HepG2 (cell line): ENCODE measurements around the gene COA5. TPM values are rescaled to one million over a fixed set of nuclear protein-coding genes. Genes with fewer than 3 reads are reported as not detected.

ENCODE experiments used
- AFF4 ChIP-seq: sonication (generic); formaldehyde crosslinking; IDR thresholded peaks from 2 replicates; pipeline ENCODE4 v1.4.0; 2020; ENCODE audit warnings: missing genetic modification reagents
- BHLHE40 ChIP-seq: IDR thresholded peaks from 2 replicates; pipeline ENCODE4 v1.6.1; 2011; ENCODE audit warnings: low read length, improper control_type of control experiment
- DR1 ChIP-seq: sonication (generic); formaldehyde crosslinking; IDR thresholded peaks from 2 replicates; pipeline ENCODE4 v1.8.0; 2021; ENCODE audit warnings: mild to moderate bottlenecking, missing genetic modification reagents, inconsistent platforms
- GRHL1 ChIP-seq: sonication (generic); formaldehyde crosslinking; conservative IDR thresholded peaks from 2 replicates; pipeline ENCODE4 v1.8.0; 2022; ENCODE audit warnings: missing genetic modification reagents
- IRF9 ChIP-seq: sonication (generic); formaldehyde crosslinking; IDR thresholded peaks from 2 replicates; pipeline ENCODE4 v1.8.0; 2022; ENCODE audit warnings: missing genetic modification reagents, mild to moderate bottlenecking, borderline replicate concordance
- KLF15 ChIP-seq: sonication (generic); formaldehyde crosslinking; IDR thresholded peaks from 2 replicates; pipeline ENCODE4 v1.8.1; 2023; ENCODE audit warnings: borderline replicate concordance, mild to moderate bottlenecking, inconsistent platforms, missing genetic modification reagents, mixed read lengths
- LBX2 ChIP-seq: sonication (generic); formaldehyde crosslinking; IDR thresholded peaks from 2 replicates; pipeline ENCODE4 v1.5.0; 2020; ENCODE audit warnings: missing genetic modification reagents, mild to moderate bottlenecking, borderline replicate concordance
- LRRFIP1 ChIP-seq: sonication (generic); formaldehyde crosslinking; conservative IDR thresholded peaks from 2 replicates; pipeline ENCODE4 v1.4.0; 2020; ENCODE audit warnings: missing genetic modification reagents
- MIER2 ChIP-seq: IDR thresholded peaks from 2 replicates; pipeline ENCODE4 v1.6.1; 2016; ENCODE audit warnings: missing biosample characterization, missing genetic modification reagents
- MIER3 ChIP-seq: IDR thresholded peaks from 2 replicates; pipeline ENCODE4 v1.6.1; 2016; ENCODE audit warnings: missing compliant biosample characterization, borderline replicate concordance
- NR3C1 ChIP-seq: sonication (generic); formaldehyde crosslinking; IDR thresholded peaks from 2 replicates; pipeline ENCODE4 v1.4.0; 2020; ENCODE audit warnings: missing genetic modification reagents
- PCBP1 ChIP-seq: fragments of 200-400 bp; formaldehyde crosslinking; IDR thresholded peaks from 2 replicates; pipeline ENCODE4 v1.6.1; 2017; ENCODE audit warnings: mild to moderate bottlenecking, low read depth, low read length, borderline replicate concordance
- RAD21 ChIP-seq: fragments of 450-650 bp; formaldehyde crosslinking; IDR thresholded peaks from 2 replicates; pipeline ENCODE4 v1.5.0; 2020; ENCODE audit warnings: mild to moderate bottlenecking
- RFXANK ChIP-seq: IDR thresholded peaks from 2 replicates; pipeline ENCODE4 v1.6.1; 2016
- THRA ChIP-seq: sonication (generic); formaldehyde crosslinking; IDR thresholded peaks from 2 replicates; pipeline ENCODE4 v1.4.0; 2020; ENCODE audit warnings: missing genetic modification reagents, borderline replicate concordance
- TMF1 ChIP-seq: sonication (generic); formaldehyde crosslinking; IDR thresholded peaks from 2 replicates; pipeline ENCODE4 v1.8.1; 2022; ENCODE audit warnings: low read depth, missing genetic modification reagents
- ZNF3 ChIP-seq: IDR thresholded peaks from 2 replicates; pipeline ENCODE4 v1.7.0; 2017; ENCODE audit warnings: inconsistent platforms
- ZNF569 ChIP-seq: sonication (generic); formaldehyde crosslinking; IDR thresholded peaks from 2 replicates; pipeline ENCODE4 v1.5.0; 2020; ENCODE audit warnings: mild to moderate bottlenecking, missing genetic modification reagents, moderate library complexity, borderline replicate concordance
- ZNF746 ChIP-seq: sonication (generic); formaldehyde crosslinking; IDR thresholded peaks from 2 replicates; pipeline ENCODE4 v1.8.0; 2022; ENCODE audit warnings: mild to moderate bottlenecking, missing genetic modification reagents
- ZNF780A ChIP-seq: sonication (generic); formaldehyde crosslinking; IDR thresholded peaks from 2 replicates; pipeline ENCODE4 v1.8.0; 2022; ENCODE audit warnings: mild to moderate bottlenecking, missing genetic modification reagents, moderate library complexity
- polyA plus RNA-seq, 8 experiments: library from polyadenylated mRNA; depleted of rRNA in 3 of 8; stranded (reverse) in 7 of 8; unstranded in 1 of 8; fragments of >200 nt; fragmentation: Illumina TruSeq in 4 of 8; extraction: Trizol in 4 of 8; gene quantifications; 2 replicates each; pipeline versions ENCODE4 v1.2.1 to v1.2.3, GENCODE V29; 2011 to 2016; ENCODE audit warnings: low read depth in 4 of 8, missing spikeins in 1 of 8, mixed read lengths in 1 of 8; ENCODE audit not compliant: insufficient read depth in 1 of 8
- total RNA-seq, 5 experiments: library from RNA; depleted of rRNA; stranded (reverse); fragments of >200 nt; fragmentation: Illumina TruSeq; extraction: Trizol; gene quantifications; 2 replicates each; pipeline ENCODE4 v1.2.3, GENCODE V29; 2016; ENCODE audit warnings: low read depth in 1 of 5

COA5 gene
- total and polyA plus RNA-seq, 2 of the 13 experiments (the other 11 are each of a cell fraction or from before 2014, with no cell fraction given): 43.6 to 64.5 TPM

GRCh38 chr2:98607741-98608115 is 584 bp downstream of the COA5 start (continued):
- TF ChIP-seq ZNF746 (CRISPR knock-in tag) (no peak), MIER3 (CRISPR knock-in tag) (no peak), MIER2 (CRISPR knock-in tag) (no peak), ZNF569 (peak; percentile 29; the same call in 1 of the 2 replicates), DR1 (CRISPR knock-in tag) (no peak), BHLHE40 (no peak), LRRFIP1 (CRISPR knock-in tag) (0 out of 2 replicates have a peak, but pooled peaks have one; percentile 18), AFF4 (CRISPR knock-in tag) (no peak), ZNF780A (CRISPR knock-in tag) (no peak), IRF9 (CRISPR knock-in tag) (no peak), KLF15 (no peak), NR3C1 (CRISPR knock-in tag) (no peak), PCBP1 (no peak), ZNF3 (CRISPR knock-in tag) (no peak), RFXANK (CRISPR knock-in tag) (no peak), TMF1 (CRISPR knock-in tag) (no peak), THRA (CRISPR knock-in tag) (no peak), GRHL1 (no peak), RAD21 (no peak), LBX2 (no peak)
